DMS53 treated with DMSO at 0.1 percent for 48 hours (cell line): Measurements from ENCODE around the gene RAB44.
A peak's percentile ranks its signal among the peaks of the same experiment; 100 is the strongest.

Source experiments
- DNase-seq: peaks from one replicate; lab custom pipeline; 2025; ENCODE audit not compliant: unreplicated experiment; lab: John Stamatoyannopoulos, UW

RAB44 gene

DNA sequence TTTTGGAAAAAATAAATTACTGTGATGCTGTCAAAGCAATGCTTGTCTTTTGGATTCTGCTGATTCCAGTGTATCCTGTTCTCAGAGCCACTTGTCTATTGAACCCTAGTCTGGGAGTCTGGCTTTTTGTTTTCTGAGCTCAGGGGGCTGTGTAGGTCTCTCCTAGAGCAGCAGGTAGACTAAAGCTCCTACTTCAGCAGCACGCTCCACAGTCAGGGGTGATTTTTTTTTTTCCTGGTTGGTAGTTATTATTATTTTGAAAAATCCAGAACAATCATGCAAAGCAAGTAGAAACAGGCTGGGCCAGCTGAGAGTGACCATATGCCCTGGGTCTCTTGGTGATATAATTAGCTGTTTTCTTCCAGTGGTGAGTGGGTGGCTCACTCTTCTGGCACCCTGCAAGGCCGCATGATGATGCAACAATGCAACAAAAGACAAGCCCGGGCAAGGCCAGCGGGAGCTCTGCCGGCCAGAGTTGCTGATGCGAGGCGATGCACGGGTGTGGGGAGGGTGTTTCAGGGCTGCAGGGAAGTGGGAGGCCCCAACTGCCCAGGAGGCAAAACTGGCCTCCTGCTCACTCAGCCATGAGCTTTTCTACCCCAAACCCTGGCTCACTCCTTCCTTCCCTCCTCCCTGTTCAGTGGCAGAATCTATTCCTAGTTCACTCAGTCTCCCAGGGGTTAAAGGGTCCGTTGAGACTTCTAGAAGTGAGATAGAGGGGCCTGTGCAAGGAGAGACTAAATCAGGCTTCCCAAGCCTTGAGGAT, 30.6 kb upstream of the RAB44 start:
- DNase-seq = peak; percentile 62

DNA sequence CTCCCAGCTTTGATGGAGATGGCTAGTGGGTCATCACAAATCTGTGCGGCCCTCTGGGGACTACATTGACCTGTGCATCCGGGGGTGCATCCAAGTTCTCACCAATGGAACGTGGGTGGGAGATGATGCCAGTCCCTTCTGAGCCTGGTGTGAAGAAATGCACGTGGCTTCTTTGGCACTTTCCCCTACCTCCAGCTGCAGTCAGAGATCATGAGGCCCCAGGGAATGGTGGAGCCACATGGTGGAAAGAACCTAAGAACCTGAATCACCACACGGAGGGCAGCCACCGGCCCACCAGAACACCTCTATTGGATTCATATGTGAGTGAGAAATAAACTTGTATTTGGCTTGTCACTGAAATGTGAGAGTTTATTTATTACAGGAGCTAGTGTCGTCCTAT, 29.0 kb upstream of the RAB44 start:
- DNase-seq = no peak

DNA sequence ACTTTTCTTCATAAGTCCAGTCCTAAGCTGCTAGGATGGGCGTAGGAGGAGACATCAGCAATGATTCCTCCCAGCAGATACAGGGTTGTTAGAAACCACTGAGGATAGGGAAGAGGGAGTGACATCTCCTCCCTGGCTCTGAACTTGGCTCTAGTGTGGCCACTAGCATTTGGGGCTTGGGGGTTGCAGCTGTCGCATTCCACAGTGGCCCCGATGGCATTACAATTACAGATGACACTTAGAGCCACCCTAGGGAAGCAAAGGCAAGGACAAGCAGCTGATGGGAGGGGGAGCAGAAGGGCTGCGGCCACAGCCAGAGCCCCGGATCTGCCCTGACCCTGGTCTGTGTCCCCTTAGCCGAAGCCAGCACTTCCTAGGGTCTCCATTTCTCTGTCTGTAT, 28.6 kb upstream of the RAB44 start:
- DNase-seq = no peak

DNA sequence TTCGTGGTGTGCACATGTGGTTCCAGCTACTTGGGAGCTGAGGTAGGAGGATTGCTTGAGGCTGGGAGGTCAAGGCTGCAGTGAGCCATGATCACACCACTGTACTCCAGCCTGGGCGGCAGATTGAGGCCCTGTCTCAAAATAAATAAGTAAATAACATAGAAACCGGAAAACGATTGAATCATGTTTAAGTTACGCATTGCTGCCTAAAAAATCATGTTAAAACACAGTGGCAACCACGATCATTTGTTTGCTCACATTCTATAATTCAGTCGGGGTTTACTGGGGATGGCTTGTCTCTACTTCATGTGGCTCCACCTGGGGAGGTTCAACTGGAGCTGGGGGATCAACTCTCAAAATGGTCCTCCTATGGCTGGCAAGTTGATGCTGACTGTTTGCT, 27.4 kb upstream of the RAB44 start:
- no peak for DNase-seq

DNA sequence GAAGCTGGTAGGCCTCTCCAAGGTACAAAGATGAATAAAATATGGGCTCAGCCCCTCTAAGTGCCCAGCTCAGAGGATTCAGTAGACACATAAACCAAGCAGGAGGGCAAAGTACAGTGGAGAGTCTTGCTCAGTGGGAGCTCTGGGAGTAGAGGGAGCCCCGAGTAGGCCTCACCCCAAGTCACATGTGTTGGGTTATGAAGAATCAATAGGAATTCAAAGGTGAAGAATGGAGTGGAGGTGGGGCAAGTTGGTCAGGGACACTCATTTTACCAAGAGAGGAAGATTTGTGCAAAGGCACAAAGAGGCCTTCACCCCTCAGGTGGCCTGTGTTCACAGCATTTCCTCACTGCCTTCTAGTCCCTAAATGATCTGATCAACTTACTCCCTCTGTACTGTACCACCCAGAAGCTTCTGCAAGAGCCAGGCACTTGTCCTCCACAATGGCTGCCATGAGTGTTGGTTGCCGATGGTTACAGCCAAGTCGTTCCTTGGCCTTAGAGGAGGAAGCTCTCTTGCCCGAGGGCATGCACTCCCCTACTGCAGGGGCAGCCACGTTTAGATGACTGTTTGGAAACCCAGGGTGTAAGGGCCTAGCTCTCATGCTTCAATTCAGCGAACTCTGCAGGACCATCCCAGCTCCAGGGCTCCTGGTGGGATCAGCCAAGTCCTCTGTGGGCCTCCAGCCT, 25.8 kb upstream of the RAB44 start:
- no peak for DNase-seq

DNA sequence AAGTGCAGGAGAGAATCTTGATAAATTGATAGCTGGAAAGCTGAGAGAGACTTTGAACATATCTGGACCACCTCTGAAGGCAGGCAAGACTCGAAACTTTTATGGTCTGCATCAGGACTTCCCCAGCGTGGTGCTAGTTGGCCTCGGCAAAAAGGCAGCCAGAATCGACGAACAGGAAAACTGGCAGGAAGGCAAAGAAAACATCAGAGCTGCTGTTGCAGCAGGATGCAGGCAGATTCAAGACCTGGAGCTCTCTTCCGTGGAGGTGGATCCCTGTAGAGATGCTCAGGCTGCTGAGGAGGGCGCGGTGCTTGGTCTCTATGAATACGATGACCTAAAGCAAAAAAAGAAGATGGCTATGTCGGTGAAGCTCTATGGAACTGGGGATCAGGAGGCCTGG, 23.7 kb upstream of the RAB44 start:
- DNase-seq = no peak

DNA sequence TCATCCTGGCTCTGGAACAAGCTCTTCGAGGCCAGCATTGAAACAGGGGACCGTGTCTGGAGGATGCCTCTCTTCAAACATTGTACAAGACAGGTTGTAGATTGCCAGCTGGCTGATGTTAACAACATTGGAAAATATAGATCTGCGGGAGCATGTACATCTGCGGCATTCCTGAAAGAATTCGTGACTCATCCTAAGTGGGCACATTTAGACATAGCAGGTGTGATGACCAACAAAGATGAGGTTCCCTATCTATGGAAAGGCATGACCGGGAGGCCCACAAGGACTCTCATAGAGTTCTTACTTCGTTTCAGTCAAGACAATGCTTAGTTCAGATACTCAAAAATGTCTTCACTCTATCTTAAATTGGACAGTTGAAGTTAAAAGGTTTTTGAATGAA, 22.7 kb upstream of the RAB44 start:
- peak; percentile 18 for DNase-seq

DNA sequence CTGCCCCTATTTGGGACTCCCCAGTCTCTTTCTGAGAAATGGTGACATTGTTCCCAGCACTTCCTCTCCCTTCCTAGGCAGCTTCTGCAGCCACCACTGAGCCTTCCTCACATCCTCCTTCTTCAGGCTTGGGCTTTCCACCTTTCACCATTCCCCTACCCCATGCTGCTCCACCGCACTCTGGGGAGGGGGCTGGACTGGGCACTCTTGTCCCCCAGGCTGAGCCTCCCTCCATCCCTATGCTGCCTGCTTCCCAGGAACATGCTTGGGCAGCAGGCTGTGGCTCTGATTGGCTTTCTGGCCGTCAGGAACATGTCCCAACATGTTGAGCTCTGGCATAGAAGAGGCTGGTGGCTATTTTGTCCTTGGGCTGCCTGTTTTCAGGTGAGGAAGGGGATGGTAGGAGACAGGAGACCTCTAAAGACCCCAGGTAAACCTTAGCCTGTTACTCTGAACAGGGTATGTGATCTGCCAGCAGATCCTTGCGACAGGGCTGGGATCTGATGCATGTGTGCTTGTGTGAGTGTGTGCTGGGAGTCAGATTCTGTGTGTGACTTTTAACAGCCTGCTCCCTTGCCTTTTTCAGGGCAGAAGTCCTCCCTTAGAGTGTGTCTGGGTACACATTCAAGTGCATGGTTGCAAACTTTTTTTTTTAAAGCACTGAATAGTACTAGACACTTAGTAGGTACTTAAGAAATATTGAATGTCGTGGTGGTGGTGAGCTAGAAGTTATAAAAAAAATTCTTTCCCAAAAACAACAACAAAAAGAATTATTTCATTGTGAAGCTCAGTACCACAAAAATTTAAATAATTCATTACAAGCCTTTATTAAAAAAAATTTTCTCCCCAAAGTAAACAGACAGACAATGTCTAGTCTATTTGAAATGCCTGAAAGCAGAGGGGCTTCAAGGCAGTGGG, 21.2 kb upstream of the RAB44 start:
- DNase-seq = no peak

DNA sequence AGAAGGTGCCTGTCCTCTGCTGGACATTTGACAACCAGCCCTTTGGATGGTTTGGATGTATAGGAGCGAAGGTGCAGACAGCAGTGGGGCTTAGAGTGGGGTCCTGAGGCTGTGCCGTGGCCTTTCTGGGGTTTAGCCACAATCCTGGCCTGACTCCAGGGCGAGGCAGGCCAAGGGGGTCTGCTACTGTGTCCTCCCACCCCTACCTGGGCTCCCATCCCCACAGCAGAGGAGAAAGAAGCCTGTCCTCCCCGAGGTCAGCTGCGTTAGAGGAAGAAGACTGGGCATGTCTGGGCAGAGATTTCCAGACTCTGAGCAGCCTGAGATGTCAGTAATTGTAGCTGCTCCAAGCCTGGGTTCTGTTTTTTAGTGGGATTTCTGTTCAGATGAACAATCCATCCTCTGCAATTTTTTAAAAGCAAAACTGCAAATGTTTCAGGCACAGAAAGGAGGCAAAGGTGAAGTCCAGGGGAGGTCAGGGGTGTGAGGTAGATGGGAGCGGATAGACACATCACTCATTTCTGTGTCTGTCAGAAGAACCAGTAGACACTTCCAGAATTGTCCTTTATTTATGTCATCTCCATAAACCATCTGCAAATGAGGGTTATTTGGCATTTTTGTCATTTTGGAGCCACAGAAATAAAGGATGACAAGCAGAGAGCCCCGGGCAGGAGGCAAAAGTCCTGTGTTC, 20.4 kb upstream of the RAB44 start:
- no peak for DNase-seq

DNA sequence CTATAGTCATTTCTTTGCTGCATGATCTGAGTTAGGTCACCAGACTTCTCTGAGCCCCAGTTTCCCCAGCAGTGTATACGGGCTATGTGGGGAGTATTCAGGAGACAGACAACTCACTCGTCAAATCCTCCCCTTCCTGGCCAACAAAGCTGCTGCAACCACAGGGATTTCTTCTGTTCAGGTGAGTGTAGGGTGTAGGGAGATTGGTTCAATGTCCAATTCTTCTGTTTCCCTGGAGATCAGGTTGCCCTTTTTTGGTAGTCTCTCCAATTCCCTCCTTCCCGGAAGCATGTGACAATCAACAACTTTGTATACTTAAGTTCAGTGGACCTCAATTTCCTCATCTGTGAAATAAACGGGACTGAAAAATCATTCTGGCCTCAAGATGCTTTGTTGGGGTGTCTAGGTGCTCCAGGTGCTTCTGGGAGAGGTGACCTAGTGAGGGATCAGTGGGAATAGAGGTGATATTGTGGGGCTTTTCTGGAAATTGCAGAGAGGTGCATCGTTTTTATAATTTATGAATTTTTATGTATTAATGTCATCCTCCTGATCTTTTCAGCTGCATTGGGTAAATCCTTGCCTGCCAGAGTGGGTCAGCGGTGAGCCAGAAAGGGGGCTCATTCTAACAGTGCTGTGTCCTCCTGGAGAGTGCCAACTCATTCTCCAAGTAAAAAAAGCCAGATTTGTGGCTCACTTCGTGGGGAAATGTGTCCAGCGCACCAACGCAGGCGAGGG, 19.7 kb upstream of the RAB44 start:
- DNase-seq = peak; percentile 31

DNA sequence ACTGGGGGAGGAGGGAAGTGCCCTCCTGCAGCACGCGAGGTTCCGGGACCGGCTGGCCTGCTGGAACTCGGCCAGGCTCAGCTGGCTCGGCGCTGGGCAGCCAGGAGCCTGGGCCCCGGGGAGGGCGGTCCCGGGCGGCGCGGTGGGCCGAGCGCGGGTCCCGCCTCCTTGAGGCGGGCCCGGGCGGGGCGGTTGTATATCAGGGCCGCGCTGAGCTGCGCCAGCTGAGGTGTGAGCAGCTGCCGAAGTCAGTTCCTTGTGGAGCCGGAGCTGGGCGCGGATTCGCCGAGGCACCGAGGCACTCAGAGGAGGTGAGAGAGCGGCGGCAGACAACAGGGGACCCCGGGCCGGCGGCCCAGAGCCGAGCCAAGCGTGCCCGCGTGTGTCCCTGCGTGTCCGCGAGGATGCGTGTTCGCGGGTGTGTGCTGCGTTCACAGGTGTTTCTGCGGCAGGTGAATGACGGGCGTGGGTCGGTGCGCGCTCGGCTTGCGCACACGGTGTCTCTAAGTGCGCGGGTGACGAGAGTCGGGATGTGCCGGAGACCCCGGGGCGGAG, 19.1 kb upstream of the RAB44 start, which contains the start of gene CDKN1A:
TSS of gene CDKN1A (plus strand) at position 227 of the 555 bp plus-strand sequence. CDS start 5,388 bp downstream, outside the sequence.
- peak; percentile 78 for DNase-seq

DNA sequence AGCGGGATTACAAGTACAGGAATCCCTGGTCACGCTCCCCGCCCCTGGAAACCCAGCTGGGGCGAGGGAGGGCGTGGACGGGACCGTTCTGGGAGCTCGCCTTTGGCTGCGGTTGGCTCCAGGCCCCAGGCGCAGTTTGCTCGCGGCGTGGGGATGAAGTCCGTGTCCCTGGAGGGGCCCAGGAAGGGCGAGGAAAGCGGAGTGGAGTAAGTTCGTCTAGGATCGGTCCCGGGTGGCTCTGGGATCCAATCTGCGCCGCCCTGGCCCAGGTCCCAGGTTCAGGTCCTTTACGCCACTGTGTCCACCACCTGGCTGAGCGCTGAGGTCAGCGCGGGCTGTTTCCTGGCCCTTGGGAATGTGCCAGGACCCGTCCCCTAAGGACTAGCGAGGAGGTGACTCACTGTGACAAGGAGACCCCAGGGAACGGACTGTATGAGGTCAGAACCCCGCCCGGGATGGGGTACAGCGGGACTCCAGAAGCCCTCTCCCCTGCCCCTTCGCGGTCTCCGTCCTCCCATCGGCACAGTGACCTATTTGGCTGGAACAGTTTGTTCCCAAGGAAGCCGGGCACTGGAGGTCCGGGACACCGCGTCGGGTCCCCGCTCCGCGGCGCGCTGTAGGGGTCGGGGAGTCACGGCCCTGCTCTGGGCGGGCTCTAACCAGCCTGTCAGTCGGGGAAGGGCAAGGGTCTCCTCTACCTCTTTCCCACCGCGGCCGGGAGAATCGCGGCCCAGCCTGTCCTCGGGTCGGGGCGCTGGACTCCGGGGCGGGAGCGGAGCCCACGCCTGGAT, 18.4 kb upstream of the RAB44 start:
- DNase-seq = no peak

DNA sequence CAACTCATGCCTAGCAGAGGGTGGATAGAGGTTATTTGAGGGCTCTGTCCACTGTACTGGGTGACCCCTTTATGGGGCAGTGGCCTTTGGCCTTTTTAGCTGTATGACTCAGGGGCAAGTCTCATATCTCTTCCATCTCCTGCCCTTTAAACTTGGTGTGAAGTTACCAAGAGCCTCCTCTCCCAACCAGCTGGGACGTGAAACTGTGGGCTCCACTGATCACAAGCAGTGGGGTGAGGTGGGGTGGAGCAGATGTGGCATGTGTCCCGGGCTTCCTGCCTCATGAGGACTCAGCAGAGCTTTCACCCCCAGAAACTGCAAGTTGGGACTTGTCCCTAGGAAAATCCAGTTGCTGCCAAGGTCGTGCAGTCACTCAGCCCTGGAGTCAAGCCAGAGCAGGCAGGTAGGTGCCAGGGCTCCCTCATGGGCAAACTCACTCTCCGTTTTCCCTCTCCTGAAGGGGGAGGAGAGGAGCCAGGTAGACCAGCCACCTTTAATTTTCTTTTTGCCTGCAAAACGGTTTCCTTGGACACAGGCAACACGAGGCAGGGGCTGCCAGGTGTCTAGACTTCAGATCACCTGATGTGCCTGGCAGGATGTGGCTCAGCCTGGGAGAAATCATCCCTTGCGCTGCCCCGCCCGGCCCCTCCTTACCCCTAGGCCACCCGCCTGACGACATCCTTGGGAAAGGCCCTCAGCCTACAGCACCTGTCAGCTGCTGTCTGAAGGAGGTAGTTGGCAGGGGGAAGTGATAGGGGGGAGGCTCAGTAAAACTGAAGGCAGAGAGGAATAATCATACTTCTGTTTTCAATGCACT, 15.1 kb upstream of the RAB44 start:
- peak; percentile 56 for DNase-seq

DNA sequence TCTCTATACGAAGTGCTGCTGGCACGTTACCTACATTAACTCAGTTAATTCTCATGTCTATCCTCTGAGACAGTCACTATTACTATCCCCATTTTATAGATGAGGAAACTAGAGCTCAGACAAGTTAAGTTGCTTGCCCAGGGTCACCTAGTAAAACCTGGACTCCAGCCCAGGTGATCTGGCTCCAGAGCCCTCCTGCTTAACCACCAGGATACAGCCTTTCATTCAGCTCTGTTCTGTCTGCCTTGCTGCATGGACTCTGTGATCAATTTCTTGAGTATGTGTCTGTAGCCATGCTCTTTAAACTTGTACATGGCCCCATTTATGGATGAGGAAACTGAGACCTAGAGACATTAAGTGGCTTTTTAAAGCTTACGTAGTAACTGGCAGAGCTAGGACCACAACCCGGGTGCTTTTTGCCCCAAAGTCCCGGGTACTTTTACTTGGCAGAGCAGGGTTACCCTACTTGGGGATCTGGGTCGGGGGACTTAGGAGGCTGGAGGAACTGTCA, 14.4 kb upstream of the RAB44 start:
- no peak for DNase-seq

DNA sequence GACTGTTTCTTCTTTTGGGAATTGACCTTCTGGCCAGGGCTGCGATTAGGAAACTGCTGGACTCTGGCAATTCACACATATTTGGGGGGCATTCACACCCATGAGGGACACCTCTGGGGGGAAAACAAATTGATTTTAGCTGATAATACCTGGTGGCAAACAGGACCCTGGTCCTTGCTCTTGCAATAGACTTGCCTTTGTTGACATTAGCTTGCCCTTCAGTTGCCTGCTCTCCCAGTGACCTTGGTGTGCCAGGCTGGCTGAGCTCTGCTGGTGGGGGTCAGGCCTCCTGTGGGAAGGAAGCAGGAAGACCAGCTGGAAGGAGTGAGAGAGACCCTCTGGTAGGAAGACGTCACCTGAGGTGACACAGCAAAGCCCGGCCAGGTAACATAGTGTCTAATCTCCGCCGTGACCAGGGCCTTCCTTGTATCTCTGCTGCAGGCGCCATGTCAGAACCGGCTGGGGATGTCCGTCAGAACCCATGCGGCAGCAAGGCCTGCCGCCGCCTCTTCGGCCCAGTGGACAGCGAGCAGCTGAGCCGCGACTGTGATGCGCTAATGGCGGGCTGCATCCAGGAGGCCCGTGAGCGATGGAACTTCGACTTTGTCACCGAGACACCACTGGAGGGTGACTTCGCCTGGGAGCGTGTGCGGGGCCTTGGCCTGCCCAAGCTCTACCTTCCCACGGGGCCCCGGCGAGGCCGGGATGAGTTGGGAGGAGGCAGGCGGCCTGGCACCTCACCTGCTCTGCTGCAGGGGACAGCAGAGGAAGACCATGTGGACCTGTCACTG, 13.8 kb upstream of the RAB44 start:
- no peak for DNase-seq

DNA sequence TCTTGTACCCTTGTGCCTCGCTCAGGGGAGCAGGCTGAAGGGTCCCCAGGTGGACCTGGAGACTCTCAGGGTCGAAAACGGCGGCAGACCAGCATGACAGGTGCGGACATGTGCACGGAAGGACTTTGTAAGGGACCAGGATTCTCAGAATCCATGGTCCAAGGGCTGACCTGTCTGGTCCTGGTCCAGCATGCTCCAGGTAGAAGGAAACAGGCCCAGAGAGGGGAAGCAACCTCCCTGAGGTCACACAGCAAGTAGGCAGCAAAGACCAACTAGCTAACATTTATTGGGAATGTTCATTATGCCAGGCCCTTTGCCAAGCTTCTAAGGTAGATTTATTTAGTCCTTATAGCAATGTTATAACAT, 13.2 kb upstream of the RAB44 start:
- no peak for DNase-seq

DNA sequence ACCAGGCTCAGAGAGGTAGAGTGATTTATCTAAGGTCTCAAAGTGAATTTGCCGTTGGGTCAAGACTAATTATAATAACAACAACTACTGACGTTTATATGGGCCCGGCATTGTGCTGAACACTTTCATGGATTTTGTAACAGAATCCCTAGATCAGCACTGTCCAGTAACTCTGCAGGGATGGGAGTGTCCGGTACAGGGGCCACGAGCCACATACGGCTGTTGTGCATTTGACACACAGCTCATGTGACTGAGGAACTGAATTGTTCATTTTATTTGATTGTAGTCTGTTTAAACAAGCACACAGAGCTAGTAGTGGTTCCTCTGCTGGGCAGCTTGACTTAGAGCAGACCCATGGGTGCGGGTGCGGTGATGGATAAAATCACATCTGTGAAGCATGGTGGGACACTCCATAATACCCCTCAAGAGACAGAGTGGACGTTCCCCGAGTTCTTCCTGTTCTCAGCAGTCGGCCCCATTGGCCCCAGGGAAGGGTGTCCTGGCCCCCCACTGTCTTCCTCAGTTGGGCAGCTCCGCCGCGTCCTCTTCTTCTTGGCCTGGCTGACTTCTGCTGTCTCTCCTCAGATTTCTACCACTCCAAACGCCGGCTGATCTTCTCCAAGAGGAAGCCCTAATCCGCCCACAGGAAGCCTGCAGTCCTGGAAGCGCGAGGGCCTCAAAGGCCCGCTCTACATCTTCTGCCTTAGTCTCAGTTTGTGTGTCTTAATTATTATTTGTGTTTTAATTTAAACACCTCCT, 12.3 kb upstream of the RAB44 start:
- DNase-seq = no peak
